NCI-H1105 treated with DMSO at 0.1 percent for 48 hours (cell line): ENCODE results near the gene KCNT1.
"Not testable (repeated sequence)": the region's sequence is repeated elsewhere in the genome, so short reads cannot be mapped to it uniquely, and the experiment has no call there.

Experiments
- DNase-seq: peaks from one replicate; lab custom pipeline; 2025; lab: John Stamatoyannopoulos, UW

Gene KCNT1

DNA sequence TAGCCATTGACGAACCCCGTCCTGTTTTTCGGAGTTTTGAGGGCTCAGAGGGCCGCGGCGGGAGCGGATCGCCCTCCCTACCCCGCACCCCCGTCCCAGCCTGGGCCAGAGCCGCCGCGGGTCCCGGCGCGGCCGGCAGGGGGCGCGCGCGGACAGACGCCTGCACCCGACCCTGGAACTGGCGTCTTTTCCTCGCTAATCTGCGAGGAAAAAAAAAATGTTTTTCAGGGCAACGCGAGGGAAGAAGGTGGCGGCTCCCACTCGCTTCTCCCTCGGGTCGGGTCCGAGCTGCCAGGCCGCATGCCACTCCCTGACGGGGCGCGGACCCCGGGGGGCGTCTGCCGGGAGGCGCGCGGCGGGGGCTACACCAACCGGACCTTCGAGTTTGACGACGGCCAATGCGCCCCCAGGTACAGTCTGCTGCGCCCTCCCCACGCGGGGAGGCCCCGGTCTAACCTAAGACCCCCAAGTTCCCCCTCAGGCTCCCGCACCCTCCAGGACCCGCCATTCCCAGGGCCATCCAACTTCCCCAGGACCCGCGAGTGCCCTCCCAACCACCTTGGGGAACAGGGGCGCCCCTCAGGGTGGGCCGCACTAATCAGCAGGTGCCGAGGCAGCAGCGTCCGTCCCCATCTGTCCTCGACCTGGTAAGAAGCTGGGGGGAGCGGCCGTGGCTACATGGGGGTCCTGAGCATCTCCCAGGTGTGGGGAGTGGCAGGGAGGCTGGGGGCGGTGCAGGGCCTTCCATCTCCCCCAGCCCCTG lies at the start of gene KCNT1:
KCNT1 (plus strand) TSS at position 227 of the 763 bp plus-strand sequence; CDS start at position 301, 74 bp downstream.
- peak; percentile 37 for DNase-seq

- no peak for DNase-seq
Measured at GRCh38 chr9:135655317-135655716, 46.7 kb upstream of the KCNT1 start.

DNA sequence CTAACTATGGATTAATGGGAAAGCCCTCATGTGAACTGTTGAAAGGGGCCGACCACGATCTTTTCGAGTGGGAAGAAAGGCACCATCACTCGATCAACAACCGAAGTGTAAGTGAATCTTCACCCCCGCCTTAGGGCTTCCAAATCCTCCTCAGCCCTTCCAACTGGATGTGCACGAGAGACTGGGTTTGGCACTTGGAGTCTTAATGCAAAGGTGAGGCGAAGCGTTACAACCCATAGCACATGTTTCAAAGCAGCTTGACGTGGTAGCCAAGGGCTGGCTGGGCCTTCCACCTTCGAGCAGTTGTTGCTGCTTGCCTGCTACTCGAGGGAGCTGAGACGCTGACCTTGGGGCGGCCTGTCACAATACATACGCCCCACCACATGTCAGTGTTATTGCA lies 44.6 kb upstream of the KCNT1 start:
- no peak for DNase-seq

- no peak for DNase-seq
Measured at GRCh38 chr9:135659252-135659651, 42.7 kb upstream of the KCNT1 start.

DNA sequence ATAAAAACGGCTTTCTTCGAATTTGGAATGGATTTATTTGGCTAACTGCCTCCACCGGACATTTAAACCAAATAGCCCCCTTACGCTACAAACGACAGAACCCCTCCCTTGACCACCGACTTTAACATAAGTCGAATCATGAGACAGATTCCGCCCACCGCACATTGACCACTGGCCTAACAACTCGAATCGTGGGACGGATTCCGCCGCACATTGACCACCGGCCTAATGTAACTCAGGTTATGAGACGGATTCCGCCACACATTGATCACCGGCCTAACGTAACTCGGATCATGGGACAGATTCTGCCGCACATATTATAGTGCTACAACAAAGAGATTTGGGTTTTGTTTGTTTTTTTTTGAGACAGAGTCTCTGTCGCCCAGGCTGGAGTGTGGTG lies 41.6 kb upstream of the KCNT1 start:
- no peak for DNase-seq

DNA sequence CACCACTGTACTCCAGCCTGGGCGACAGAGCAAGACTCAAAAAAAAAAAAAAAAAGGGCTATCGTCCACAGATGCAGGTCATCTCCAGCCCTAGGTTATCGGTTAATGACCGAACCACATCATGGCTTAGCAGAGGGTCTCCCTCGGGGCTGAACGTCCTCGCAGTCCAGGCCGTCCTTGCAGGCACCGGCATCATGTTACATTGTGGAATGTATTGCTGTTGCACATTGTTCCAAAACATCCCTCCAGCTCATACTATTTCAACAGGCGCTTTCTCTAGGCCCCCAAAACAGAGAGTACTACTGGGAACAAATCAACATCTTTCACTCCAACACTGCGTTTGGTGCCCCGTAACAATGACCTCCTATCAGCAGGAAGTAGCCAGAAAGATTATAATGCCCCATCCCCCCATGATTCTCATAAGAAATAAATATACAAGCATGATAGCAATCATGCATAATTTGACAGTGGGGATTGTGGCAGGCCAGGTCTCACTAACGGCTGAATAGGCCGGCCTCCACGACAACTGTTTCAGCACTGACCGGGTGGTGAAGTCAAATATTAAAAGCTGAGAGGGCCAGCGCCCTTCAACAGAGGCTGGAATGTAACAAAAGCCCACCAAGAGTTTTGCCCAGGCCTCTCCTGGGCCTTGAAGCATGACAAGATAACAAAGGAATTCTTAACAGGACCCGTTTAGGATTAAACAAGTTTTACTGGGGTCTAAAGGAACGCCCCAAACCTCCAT lies 40.0 kb upstream of the KCNT1 start:
- DNase-seq, result no peak

DNA sequence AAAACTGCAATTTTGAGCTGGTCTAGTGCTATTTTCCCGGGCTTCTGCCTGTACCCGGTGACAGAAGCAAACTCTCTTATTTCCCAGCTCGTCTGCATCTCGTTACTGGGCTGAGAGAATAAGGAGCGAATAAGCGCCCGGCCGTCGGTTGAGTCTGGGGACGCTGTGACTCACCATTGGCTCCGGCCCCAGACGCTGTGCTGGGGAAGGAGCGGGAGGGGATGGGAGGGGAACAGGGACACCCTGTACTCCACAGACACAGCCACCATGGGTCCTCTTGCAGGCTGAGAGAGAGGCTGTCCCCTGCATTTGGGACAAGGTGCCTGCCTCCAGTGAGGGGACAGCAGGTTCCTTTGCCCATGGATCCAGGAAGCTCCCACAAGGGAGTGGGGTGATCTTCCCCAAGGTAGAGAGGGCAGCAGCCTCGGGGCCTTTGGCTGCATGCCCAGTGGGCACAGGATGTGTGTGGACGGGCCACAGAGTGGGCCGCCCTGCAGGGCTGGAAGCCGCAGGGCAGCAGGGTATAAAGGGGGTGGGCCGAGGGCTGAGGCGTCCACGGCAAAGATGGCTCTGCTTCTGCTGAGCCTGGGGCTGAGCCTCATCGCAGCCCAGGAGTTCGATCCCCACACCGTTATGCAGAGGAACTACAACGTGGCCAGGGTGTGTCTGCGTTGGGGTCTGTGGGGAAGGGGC lies 39.1 kb upstream of the KCNT1 start, which contains the start of gene LCN9:
LCN9 (plus strand) TSS at position 552 of the 693 bp plus-strand sequence; CDS start at position 565, 13 bp downstream.
- DNase-seq, result no peak

- DNase-seq, result no peak
Measured at GRCh38 chr9:135663451-135663770, 38.6 kb upstream of the KCNT1 start.

- DNase-seq, result no peak
Measured at GRCh38 chr9:135663857-135664256, 38.1 kb upstream of the KCNT1 start.

DNA sequence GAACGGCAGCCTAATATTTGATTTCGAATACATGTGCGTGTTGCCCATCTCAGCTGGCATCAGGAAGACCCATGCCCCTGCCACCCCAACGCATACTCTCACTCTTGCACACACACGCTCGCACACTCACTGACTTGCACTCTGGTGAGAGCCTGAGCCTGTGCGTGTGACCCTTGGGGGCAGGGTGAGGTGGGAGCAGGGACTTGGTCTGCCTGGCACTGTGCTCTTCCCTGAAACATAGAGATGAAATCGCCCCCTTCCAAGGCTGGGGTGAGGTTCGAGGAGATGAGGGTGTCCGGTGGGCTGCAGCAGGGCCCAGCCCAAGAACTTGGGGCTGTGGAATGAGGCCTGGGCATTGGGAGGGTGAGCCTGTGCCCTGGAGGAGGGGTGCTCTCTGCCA lies 37.7 kb upstream of the KCNT1 start:
- no peak for DNase-seq

DNA sequence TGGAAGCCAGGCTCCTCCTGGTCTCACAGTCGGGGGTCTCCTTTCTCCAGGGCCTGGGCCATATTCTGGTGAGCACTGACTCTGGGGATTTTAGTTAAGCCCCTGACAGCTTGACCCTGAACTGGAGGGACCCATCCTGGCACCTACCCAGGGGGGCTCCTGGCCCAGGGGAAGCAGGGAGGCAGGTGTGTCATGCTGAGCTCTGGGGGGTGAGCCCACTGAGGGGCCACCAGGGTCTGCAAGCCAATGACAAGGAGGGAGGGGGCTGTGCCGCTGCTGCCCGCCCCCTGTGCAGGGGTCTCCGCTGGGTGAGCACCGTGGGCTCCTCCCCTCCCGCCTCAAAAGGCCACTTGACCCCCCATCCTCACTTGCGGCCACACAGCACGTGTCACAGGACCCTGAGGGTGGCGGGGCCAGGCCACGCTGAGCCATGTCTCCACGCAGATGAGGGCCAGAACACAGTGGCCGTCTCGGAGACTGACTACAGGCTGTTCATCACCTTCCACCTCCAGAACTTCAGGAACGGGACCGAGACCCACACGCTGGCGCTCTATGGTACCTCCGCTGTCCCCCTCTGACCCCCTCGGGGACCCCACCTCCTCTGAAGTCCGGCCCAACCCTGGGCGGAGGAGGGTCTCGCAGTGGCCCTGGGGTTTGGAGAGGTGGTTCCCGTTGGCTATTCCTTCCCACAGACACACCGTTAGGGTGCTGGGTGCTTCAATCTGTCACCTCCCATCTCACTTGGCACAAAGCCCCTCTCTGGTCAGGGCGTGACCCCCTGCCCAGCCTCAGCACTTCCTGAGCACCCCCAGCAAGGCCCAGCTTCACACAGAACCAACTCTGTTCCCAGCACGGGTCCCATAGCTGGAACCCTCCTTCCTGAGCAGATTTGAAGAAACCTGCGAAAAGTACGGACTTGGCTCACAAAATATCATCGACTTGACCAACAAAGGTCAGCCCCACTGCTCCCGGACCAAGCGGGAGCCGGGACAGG lies 36.9 kb upstream of the KCNT1 start:
- DNase-seq, result no peak

- DNase-seq, result no peak
Measured at GRCh38 chr9:135665795-135666189, 36.2 kb upstream of the KCNT1 start.

GRCh38 chr9:135666534-135667462 lies 35.2 kb upstream of the KCNT1 start:
- no peak for DNase-seq

- DNase-seq, result no peak
Measured at GRCh38 chr9:135667463-135668001, 34.5 kb upstream of the KCNT1 start.

DNA sequence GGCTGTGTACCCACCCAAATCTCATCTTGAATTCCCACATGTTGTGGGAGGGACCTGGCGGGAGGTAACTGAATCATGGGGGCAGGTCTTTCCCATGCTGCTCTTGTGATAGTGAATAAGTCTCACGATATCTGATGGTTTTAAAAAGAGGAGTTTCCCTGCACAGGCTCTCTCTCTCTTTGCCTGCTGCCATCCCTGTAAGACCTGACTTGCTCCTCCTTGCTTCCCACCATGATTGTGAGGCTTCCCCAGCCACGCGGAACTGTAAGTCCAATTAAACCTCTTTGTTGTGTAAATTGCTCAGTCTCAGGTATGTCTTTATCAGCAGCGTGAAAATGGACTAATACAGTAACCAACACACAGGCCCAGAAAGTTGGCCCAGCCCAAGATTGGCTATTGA lies 33.0 kb upstream of the KCNT1 start:
- DNase-seq, result not testable (repeated sequence)

- DNase-seq, result no peak
Measured at GRCh38 chr9:135669616-135670285, 32.2 kb upstream of the KCNT1 start.

DNA sequence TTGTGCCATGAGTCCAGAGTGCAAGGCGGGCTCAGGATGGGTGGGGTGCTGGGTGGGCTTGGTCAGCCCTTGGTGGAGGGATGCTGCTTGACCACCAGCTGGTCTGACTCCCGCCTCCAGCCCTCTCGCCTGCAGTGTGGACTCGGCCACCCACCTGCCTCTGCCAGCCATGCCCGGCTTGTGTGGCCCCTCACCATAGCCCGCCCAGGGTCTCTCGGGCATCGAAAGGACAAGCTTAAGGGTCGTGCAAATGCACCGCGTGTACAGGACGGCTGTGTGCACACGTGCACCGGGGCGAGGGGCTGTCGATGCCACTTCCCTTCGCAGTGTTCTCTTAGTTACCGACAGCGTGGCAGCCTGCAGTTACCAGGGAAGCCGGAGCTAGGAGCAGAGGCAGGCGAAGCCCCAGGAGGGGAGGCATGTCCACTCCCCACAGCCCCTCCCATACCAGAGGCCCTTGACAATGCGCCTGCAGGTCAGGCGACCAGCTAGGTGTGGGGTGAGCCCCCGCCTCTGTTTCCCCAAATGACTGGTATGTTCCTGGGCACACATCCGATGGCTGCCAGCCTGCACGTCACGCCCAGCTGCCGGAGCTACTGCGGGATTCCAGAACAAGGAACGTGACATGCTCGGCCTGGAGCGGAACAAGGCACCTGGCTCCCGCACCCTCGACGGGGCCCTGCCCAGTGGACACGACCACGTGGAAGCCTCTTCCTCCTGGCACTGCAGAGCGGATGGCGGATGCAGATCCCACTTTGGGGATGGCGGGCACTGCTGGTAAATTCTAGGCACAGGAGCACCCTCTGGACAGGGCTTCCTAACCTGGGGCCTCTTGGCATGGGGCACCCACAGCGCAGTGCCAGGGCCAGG lies 31.0 kb upstream of the KCNT1 start:
- DNase-seq, result no peak

GRCh38 chr9:135671591-135672041 lies 30.4 kb upstream of the KCNT1 start:
- DNase-seq, result no peak

GRCh38 chr9:135672786-135673185 lies 29.2 kb upstream of the KCNT1 start:
- DNase-seq, result not testable (repeated sequence)
